Measurements from ENCODE around the gene SYT12. TPM values are rescaled to one million over a fixed set of nuclear protein-coding genes. Genes with fewer than 3 reads are reported as not detected.

Gene SYT12
- total and polyA plus RNA-seq, 2 donors (not counting 3 experiments of a cell fraction or from before 2014, with no cell fraction given): not detected

GRCh38 chr11:67085617-67086016 lies 62.7 kb downstream of the SYT12 start:
- Histone ChIP-seq H3K4me3 (replicated peaks in 1 of 3; ENCODE audit: insufficient read depth in 1 of 3, low read depth in 1 of 3, low read length in 3 of 3) (no peak overlapping the region), H3K36me3 (ENCODE audit: control insufficient read depth in 2 of 2, extremely low read depth in 1 of 2, insufficient read depth in 2 of 2, low read length in 2 of 2) (no peaks in the 10 kb centered on the region), H3K79me2 (ENCODE audit: control insufficient read depth, insufficient read depth, low read length) (no peaks in the 10 kb centered on the region), H3K27me3 (ENCODE audit: control insufficient read depth in 2 of 2, insufficient read depth in 2 of 2, low read length in 2 of 2) (no peaks in the 10 kb centered on the region), H3K9me3 (replicated peaks; ENCODE audit: control insufficient read depth, insufficient read depth, low read length) (no peaks in the 10 kb centered on the region), H3K9ac (replicated peaks; ENCODE audit: extremely low read depth, insufficient read depth, low read length) (no peak overlapping the region), H2AFZ (ENCODE audit: low read depth, low read length) (no peak overlapping the region), H3K4me1 (ENCODE audit: control insufficient read depth, extremely low read depth, insufficient read depth, low read length) (no peaks in the 10 kb centered on the region), H3K4me2 (ENCODE audit: insufficient read depth, low read length) (no peak overlapping the region), H3K27ac (ENCODE audit: insufficient read depth, low read depth, low read length) (no peak overlapping the region), H4K20me1 (replicated peaks; ENCODE audit: control insufficient read depth, extremely low read depth, insufficient read depth, low read length) (no peaks in the 10 kb centered on the region), H3K9me1 (replicated peaks; ENCODE audit: control insufficient read depth, extremely low read depth, insufficient read depth, low read length) (no peaks in the 10 kb centered on the region)
- BruUV-seq (replicated peaks): no TSS peak
- CTCF ChIA-PET: interaction anchor here (1.2 to 1.5 kb wide), 2 partner anchors 12 to 237 kb away, joined by 3 read pairs; no protein-coding TSS in a partner anchor
- FAIRE-seq (no peak), DNase-seq (ENCODE audit: low read depth, low spot score) (no peak)
- POLR2A ChIA-PET: no interaction called here
- dilution Hi-C loops (cut with MboI; ENCODE audit: extremely low pct_ligation_motif_present, low sequenced_read_pairs): no loop called here
- TF ChIP-seq MAX (IDR thresholded peaks at IDR 0.05; ENCODE audit: insufficient read depth, insufficient read length) (no peak), POLR2AphosphoS5 (IDR thresholded peaks at IDR 0.05; ENCODE audit: insufficient read depth, low read depth, low read length) (no peak)
- intact Hi-C loops (cut with micrococcal nuclease): no loop called here

- CTCF ChIA-PET: interaction anchor here (1.6 kb wide), 1 partner anchor 77 kb away, joined by 4 read pairs; no protein-coding TSS in a partner anchor
- Histone ChIP-seq H3K9me1 (replicated peaks; ENCODE audit: control insufficient read depth, extremely low read depth, insufficient read depth, low read length) (no peaks in the 10 kb centered on the region), H3K9me3 (replicated peaks; ENCODE audit: control insufficient read depth, insufficient read depth, low read length) (no peaks in the 10 kb centered on the region), H3K27me3 (ENCODE audit: control insufficient read depth in 2 of 2, insufficient read depth in 2 of 2, low read length in 2 of 2) (no peaks in the 10 kb centered on the region), H2AFZ (ENCODE audit: low read depth, low read length) (no peak overlapping the region), H4K20me1 (replicated peaks; ENCODE audit: control insufficient read depth, extremely low read depth, insufficient read depth, low read length) (no peaks in the 10 kb centered on the region), H3K4me3 (replicated peaks in 1 of 3; ENCODE audit: insufficient read depth in 1 of 3, low read depth in 1 of 3, low read length in 3 of 3) (no peak overlapping the region), H3K79me2 (ENCODE audit: control insufficient read depth, insufficient read depth, low read length) (no peaks in the 10 kb centered on the region), H3K4me1 (ENCODE audit: control insufficient read depth, extremely low read depth, insufficient read depth, low read length) (no peaks in the 10 kb centered on the region), H3K36me3 (ENCODE audit: control insufficient read depth in 2 of 2, extremely low read depth in 1 of 2, insufficient read depth in 2 of 2, low read length in 2 of 2) (no peaks in the 10 kb centered on the region), H3K9ac (replicated peaks; ENCODE audit: extremely low read depth, insufficient read depth, low read length) (no peak overlapping the region), H3K27ac (ENCODE audit: insufficient read depth, low read depth, low read length) (no peak overlapping the region), H3K4me2 (ENCODE audit: insufficient read depth, low read length) (no peak overlapping the region)
- dilution Hi-C loops (cut with MboI; ENCODE audit: extremely low pct_ligation_motif_present, low sequenced_read_pairs): no loop called here
- FAIRE-seq: no peak
- no TSS peak for BruUV-seq (replicated peaks)
- intact Hi-C loops (cut with micrococcal nuclease): no loop called here
- POLR2A ChIA-PET: interaction anchor here (0.7 kb wide), 1 partner anchor 107 kb away, joined by 3 read pairs; no protein-coding TSS in a partner anchor
- TF ChIP-seq GATA2 (IDR thresholded peaks at IDR 0.05; ENCODE audit: insufficient read depth, insufficient read length, low read depth, low read length) (no peak), MYC (IDR thresholded peaks at IDR 0.05; ENCODE audit: low read depth, low read length) (no peak), POLR2AphosphoS5 (IDR thresholded peaks at IDR 0.05; ENCODE audit: insufficient read depth, low read depth, low read length) (no peak), JUN (IDR thresholded peaks at IDR 0.05; ENCODE audit: borderline replicate concordance, insufficient read depth, insufficient read length, low read depth) (no peak), POLR2A (IDR thresholded peaks at IDR 0.05; ENCODE audit: low read depth, low read length) (no peak), EZH2 (IDR thresholded peaks at IDR 0.05; ENCODE audit: borderline replicate concordance, low read depth, low read length, severe bottlenecking) (no peak), MAX (IDR thresholded peaks at IDR 0.05; ENCODE audit: insufficient read depth, insufficient read length) (no peak), CTCF (IDR thresholded peaks at IDR 0.05; ENCODE audit: extremely low read depth in 1 of 2, insufficient read depth in 1 of 2, low read depth in 1 of 2, low read length in 2 of 2) (no peak), FOS (IDR thresholded peaks at IDR 0.05; ENCODE audit: borderline replicate concordance, insufficient read depth, low read length) (no peak)
- DNase-seq (ENCODE audit: low read depth, low spot score): no peak
These were observed 67.8 kb downstream of the SYT12 start for GRCh38 chr11:67090717-67091116.
